Left ventricle myocardium inferior (tissue), 1 donor: ENCODE results near the gene TMEM147. TPM values are rescaled to one million over a fixed set of nuclear protein-coding genes. Genes with fewer than 3 reads are reported as not detected.

Experiments used
- DNase-seq: peaks from one replicate; pipeline ENCODE4 v3.0.0-alpha.2; 2020
- H3K27ac ChIP-seq: fragments of 200-600 bp; replicated peaks from 2 replicates; pipeline ENCODE4 v1.8.0; 2021
- H3K27me3 ChIP-seq: fragments of 200-600 bp; 2 replicates; pipeline ENCODE4 v1.8.0; 2021; ENCODE audit warnings: low read depth
- H3K36me3 ChIP-seq: fragments of 200-600 bp; 2 replicates; pipeline ENCODE4 v1.8.0; 2021
- H3K4me1 ChIP-seq: fragments of 200-600 bp; 2 replicates; pipeline ENCODE4 v1.8.0; 2021
- H3K4me3 ChIP-seq: fragments of 200-600 bp; 2 replicates; pipeline ENCODE4 v1.8.0; 2021; ENCODE audit warnings: mild to moderate bottlenecking, moderate library complexity
- H3K9me3 ChIP-seq: fragments of 200-600 bp; replicated peaks from 2 replicates; pipeline ENCODE4 v1.8.0; 2021
- intact Hi-C: fragments of 100-400 bp; cut with micrococcal nuclease; formaldehyde crosslinking; loops from one replicate; pipeline ENCODE4 v1.11.0; 2022
- long read RNA-seq: library from polyadenylated mRNA; unstranded; transcript quantifications from one replicate; pipeline ENCODE4 v2.0.0, GENCODE V29; 2021
- total RNA-seq: library from RNA; stranded (reverse); fragmentation: NEBNext Ultra II Directional; extraction: Animal tissue kit (Norgen Biotek cat#: 25700); gene quantifications from one replicate; pipeline ENCODE4 v1.2.1, GENCODE V29; 2021
- TF ChIP-seq, protein P1 (sequence below): fragments of 200-600 bp; IDR thresholded peaks from 2 replicates; pipeline ENCODE4 v1.8.0; 2021; ENCODE audit warnings: antibody characterized with exemption, mild to moderate bottlenecking, borderline replicate concordance
- donor health status: DM: no; HTN: yes; CAD: no; lungs with severe emphysema.

Gene TMEM147, protein sequence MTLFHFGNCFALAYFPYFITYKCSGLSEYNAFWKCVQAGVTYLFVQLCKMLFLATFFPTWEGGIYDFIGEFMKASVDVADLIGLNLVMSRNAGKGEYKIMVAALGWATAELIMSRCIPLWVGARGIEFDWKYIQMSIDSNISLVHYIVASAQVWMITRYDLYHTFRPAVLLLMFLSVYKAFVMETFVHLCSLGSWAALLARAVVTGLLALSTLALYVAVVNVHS
- 84.3 TPM for total RNA-seq
- long read RNA-seq, transcript TMEM147-202 (6 exons, 935 nt): minor isoform, 7 of 120 reads
- long read RNA-seq, transcript TMEM147-201 (7 exons, 899 nt): major isoform, 82 of 120 reads
- long read RNA-seq, partial matches to known transcripts: 3 of 120 reads
- long read RNA-seq, other reads (novel, unspliced or antisense): 24 of 120 reads

GRCh38 chr19:35545001-35545854 lies at the start of gene TMEM147:
TSS of gene TMEM147 (plus strand) at chr19:35545626. CDS start at chr19:35545740, 114 bp downstream.
- TF ChIP-seq, protein P1, sequence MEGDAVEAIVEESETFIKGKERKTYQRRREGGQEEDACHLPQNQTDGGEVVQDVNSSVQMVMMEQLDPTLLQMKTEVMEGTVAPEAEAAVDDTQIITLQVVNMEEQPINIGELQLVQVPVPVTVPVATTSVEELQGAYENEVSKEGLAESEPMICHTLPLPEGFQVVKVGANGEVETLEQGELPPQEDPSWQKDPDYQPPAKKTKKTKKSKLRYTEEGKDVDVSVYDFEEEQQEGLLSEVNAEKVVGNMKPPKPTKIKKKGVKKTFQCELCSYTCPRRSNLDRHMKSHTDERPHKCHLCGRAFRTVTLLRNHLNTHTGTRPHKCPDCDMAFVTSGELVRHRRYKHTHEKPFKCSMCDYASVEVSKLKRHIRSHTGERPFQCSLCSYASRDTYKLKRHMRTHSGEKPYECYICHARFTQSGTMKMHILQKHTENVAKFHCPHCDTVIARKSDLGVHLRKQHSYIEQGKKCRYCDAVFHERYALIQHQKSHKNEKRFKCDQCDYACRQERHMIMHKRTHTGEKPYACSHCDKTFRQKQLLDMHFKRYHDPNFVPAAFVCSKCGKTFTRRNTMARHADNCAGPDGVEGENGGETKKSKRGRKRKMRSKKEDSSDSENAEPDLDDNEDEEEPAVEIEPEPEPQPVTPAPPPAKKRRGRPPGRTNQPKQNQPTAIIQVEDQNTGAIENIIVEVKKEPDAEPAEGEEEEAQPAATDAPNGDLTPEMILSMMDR: no peak
- H3K27ac ChIP-seq: peak within 1 kb of the TSS; percentile 88
- peak; percentile 94 for DNase-seq

DNA sequence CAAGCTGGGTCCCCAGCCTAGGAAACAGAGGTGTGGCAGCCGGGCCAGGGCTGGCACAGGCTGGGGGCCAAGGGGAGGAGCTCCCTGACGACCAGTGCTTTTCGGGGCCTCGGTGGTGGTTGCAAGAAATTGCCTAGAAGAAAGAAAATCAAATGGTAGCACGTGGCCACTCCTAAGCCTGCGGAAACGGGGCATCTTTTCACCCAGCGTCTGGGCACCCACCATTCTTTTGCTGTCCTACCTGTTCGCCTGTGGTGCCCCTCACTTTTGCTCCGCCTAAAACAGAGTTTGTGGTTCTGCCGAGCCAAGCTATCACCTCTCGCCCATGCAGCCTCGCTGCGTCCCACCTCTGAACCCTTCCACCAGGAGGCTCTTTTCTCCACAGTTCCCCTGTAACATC lies 48.0 kb upstream of the TMEM147 start:
- Histone ChIP-seq H3K4me3 (no peak overlapping the region), H3K27ac (no peak overlapping the region), H3K27me3 (no peaks in the 10 kb centered on the region), H3K4me1 (peaks cover 8% of the 10 kb centered on the region), H3K36me3 (no peaks in the 10 kb centered on the region), H3K9me3 (no peaks in the 10 kb centered on the region)
- intact Hi-C loops: loop anchor here (10.0 kb wide), 1 partner anchor 143 kb away; the partner anchor contains the start of gene FFAR3
- DNase-seq: no peak
- TF ChIP-seq, protein P1: no peak

More at GRCh38 chr19:35545001-35545854, at the start of gene TMEM147:
- Histone ChIP-seq H3K9me3 (no peaks in the 10 kb centered on the region), H3K4me3 (peak within 1 kb of the TSS; percentile 84), H3K4me1 (peaks cover 35% of the 10 kb centered on the region), H3K27me3 (no peaks in the 10 kb centered on the region), H3K36me3 (peaks cover 12% of the 10 kb centered on the region)
- intact Hi-C loops: no loop called here

DNA sequence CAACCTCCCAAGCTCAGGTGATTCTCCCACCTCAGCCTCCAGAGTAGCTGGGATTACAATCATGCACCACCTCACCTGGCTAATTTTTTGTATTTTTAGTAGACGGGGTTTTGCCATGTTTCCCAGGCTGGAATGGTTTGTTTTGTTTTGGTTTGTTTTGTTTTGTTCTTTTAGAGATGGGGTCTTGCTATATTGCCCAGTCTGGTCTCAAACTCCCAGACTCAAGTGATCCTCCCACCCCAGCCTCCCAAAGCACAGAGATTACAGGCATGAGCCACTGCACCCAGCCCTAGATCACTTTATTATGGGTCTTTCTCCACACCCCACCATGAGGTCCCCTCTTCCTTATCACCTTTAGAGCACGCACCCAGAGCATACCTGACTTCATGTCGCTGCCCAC lies 47.2 kb upstream of the TMEM147 start:
- Histone ChIP-seq H3K27me3 (no peaks in the 10 kb centered on the region), H3K9me3 (no peaks in the 10 kb centered on the region), H3K4me3 (no peak overlapping the region), H3K36me3 (no peaks in the 10 kb centered on the region), H3K27ac (no peak overlapping the region), H3K4me1 (peaks cover 15% of the 10 kb centered on the region)
- intact Hi-C loops: loop anchor here (10.0 kb wide), 1 partner anchor 143 kb away; the partner anchor contains the start of gene FFAR3
- no peak for DNase-seq
- TF ChIP-seq, protein P1: no peak

DNA sequence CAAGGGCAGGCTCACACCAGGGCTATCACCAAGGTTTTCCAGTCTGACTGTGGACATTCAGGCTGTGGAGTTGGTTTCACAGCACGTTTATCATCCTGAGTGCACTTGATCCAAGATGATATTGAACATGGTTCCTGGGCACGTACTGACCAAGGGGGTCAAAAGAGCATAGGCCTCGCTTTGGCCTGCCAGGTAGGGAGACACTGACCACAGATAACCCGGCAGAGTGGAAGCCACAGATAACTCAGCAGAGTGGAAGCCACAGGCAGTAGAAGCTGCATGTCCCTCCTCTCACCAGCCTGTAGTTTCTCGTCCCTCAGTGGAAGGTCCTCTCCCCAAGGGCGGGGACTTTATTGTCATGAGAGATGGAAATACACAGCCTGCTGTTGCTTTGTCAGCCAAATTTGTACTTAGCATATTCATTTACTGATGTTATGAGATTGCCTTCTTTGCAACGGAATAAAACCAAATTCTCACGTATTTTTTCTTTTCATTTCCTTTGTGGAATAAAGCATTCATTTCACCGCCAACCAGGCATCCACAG lies 46.4 kb upstream of the TMEM147 start:
- no peak for DNase-seq
- Histone ChIP-seq H3K4me1 (peaks cover 15% of the 10 kb centered on the region), H3K27me3 (no peaks in the 10 kb centered on the region), H3K27ac (no peak overlapping the region), H3K4me3 (no peak overlapping the region), H3K9me3 (no peaks in the 10 kb centered on the region), H3K36me3 (no peaks in the 10 kb centered on the region)
- TF ChIP-seq, protein P1: no peak
- intact Hi-C loops: loop anchor here (10.0 kb wide), 1 partner anchor 144 kb away; the partner anchor contains the start of gene FFAR3

DNA sequence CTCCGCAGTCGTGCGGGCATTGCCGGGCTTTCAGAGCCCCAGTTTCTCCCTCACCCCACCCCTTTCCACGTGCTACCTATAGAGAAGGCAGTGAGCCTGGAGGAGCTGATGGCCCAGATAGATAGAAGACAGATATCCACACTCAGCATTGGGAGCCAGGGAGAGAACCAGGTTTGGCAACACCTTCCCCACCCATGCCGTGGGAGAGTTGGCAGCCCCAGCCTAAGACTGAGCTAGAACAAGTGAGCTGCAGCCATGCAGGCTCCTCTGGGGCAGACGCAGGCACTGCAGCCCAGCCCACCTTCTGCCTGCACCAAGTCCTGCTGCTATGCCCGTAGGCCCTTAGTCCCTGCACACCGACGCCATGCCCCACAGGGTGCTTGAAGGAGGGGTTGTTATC lies 44.8 kb upstream of the TMEM147 start:
- TF ChIP-seq, protein P1: no peak
- intact Hi-C loops: no loop called here
- DNase-seq: no peak
- no peak overlapping the region for H3K4me3 ChIP-seq
- H3K27ac ChIP-seq: no peak overlapping the region
- H3K27me3 ChIP-seq: peaks cover 1% of the 10 kb centered on the region
- peaks cover 8% of the 10 kb centered on the region for H3K4me1 ChIP-seq
- no peaks in the 10 kb centered on the region for H3K36me3 ChIP-seq
- no peaks in the 10 kb centered on the region for H3K9me3 ChIP-seq
